ENCODE measurements around the gene S100A7.

DNA sequence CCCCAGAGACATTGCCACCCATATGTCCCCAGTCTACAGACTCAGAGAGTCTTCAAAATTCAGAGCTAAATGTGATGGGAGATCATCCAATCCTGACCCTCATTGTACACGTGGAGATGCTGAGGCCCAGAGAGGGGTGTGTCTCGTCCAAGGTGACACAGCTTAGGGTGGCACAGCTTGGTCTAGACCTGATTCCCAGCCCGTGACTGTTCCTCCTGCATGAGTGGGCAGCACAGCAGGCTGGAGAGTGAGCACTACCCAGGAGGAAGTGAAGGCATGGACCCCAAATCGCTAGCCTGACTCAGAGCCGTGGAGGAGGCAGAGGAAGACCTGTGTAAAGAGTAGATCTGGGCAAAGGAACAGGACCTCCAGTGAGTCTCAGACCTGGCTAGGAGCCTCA, 16.4 kb downstream of the S100A7 start:
- no peak for TF ChIP-seq EZH2 (IDR thresholded peaks at IDR 0.05; ENCODE audit: borderline replicate concordance, low read depth, low read length, poor library complexity, severe bottlenecking)
- TF ChIP-seq, protein P1, sequence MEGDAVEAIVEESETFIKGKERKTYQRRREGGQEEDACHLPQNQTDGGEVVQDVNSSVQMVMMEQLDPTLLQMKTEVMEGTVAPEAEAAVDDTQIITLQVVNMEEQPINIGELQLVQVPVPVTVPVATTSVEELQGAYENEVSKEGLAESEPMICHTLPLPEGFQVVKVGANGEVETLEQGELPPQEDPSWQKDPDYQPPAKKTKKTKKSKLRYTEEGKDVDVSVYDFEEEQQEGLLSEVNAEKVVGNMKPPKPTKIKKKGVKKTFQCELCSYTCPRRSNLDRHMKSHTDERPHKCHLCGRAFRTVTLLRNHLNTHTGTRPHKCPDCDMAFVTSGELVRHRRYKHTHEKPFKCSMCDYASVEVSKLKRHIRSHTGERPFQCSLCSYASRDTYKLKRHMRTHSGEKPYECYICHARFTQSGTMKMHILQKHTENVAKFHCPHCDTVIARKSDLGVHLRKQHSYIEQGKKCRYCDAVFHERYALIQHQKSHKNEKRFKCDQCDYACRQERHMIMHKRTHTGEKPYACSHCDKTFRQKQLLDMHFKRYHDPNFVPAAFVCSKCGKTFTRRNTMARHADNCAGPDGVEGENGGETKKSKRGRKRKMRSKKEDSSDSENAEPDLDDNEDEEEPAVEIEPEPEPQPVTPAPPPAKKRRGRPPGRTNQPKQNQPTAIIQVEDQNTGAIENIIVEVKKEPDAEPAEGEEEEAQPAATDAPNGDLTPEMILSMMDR (conservative IDR thresholded peaks at IDR 0.05; ENCODE audit: low read depth, low read length): no peak

Data from A673 (cell line).